Duodenal mucosa (tissue), 2 donors: Measurements from ENCODE around the gene USP48.

Source experiments
- H3K27ac ChIP-seq: one replicate; pipeline ENCODE4 v1.7.0; 2013; ENCODE audit warnings: low read depth, low read length
- H3K27me3 ChIP-seq, 2 donors: one replicate each; pipeline ENCODE4 v1.7.0; 2013; ENCODE audit warnings: low read length in 2 of 2, control low read depth in 1 of 2; ENCODE audit not compliant: insufficient read depth in 2 of 2, control insufficient read depth in 1 of 2
- H3K36me3 ChIP-seq, 2 donors: one replicate each; pipeline ENCODE4 v1.7.0; 2013; ENCODE audit warnings: low read length in 2 of 2, control low read depth in 1 of 2; ENCODE audit not compliant: insufficient read depth in 2 of 2, control insufficient read depth in 1 of 2
- H3K4me1 ChIP-seq, 2 donors: one replicate each; pipeline ENCODE4 v1.7.0; 2013; ENCODE audit warnings: low read length in 2 of 2, control low read depth in 1 of 2; ENCODE audit not compliant: insufficient read depth in 2 of 2, control insufficient read depth in 1 of 2
- H3K4me3 ChIP-seq, 2 donors: one replicate each; pipeline ENCODE4 v1.7.0; 2013; ENCODE audit warnings: low read length in 2 of 2, low read depth in 1 of 2
- H3K9ac ChIP-seq, 2 donors: one replicate each; pipeline ENCODE4 v1.7.0; 2013; ENCODE audit warnings: low read length in 2 of 2, low read depth in 1 of 2
- H3K9me3 ChIP-seq, 2 donors: one replicate each; pipeline ENCODE4 v1.7.0; 2013; ENCODE audit warnings: low read length in 2 of 2, control low read depth in 1 of 2; ENCODE audit not compliant: control insufficient read depth in 1 of 2

USP48 gene

DNA sequence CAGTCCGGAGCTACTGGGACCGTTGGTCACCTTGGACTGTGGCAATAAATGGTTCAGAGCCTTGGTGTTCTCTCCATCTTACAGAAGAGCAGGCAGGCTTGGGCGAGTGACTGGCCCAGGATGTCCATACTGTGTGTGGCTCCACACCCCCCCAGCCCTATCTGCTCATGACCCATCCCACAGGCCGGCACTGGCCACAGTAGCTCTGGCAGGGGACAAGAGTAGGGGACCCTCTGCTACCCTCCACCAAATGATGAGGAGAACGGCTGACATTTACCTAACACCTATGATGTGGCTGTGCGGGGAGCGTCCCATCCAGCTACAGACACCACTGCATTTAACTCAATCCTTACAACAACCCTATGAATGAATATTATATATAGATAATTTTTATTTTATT, 42.4 kb upstream of the USP48 start:
- no peak overlapping the region for H3K9ac ChIP-seq
- H3K4me3 ChIP-seq, result no peak overlapping the region
- H3K27ac ChIP-seq, result no peak overlapping the region
- peaks cover 14 to 60% of the 10 kb centered on the region in 2 donors for H3K36me3 ChIP-seq
- no peaks in the 10 kb centered on the region for H3K9me3 ChIP-seq
- no peaks in the 10 kb centered on the region for H3K4me1 ChIP-seq
- no peaks in the 10 kb centered on the region for H3K27me3 ChIP-seq

DNA sequence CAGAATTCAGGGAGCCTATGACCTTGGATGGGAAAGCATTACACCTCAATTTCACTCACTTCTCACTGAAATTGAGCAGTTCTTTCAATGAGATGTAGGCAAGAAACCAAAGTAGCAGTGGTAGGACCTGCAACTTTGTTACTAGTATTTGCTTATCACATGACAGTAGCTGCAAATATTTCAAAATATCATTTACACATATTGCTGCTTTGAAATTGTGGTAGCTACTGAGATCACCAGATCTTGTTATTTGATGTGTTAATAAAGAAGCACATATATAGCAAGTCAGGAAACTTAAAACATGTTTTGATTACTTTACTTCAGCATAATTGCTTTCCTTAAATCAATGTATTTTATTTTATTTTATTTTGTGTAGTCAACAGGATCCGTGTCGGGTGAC, 42.0 kb upstream of the USP48 start:
- no peaks in the 10 kb centered on the region for H3K4me1 ChIP-seq
- no peaks in the 10 kb centered on the region for H3K27me3 ChIP-seq
- no peaks in the 10 kb centered on the region for H3K9me3 ChIP-seq
- H3K4me3 ChIP-seq, result no peak overlapping the region
- peaks cover 14 to 58% of the 10 kb centered on the region in 2 donors for H3K36me3 ChIP-seq
- no peak overlapping the region for H3K9ac ChIP-seq
- H3K27ac ChIP-seq, result no peak overlapping the region

DNA sequence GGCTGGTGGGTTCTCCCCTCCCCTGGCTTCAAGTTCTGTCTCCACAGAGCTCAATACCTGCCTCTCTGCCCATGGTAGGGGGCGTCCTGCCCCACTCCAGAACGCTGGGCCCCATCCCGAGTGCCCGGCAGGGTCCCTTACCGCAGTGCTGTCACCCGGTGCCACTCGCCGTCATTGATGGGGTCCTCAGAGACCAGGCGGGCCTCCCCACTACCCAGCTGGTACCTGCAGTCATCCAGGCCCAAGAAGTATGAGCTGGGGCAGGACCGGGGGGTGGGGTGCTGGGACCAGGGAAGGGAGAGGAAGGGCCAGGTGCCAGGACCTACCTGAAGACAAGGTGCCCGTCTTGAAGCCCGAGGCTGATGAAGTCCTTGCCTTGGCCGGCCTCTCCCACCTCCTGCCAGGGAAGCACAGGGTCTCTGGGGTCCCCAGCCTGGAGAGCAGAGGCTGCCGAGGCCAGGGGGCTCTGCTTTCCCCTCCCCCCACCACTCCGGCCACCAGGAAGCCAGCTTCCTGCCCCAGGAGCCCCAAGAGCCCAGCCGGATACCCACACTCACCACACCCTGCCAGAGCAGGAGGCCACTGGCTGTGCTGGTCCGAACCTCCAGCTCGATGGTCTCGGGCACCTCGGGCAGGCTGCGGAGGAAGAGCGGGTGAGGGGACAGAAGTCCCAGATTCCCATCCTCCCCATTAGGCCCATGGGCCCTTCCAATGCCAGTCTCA, 41.2 kb upstream of the USP48 start:
- Histone ChIP-seq H3K36me3 (peaks cover 14 to 50% of the 10 kb centered on the region in 2 donors), H3K9ac (no peak overlapping the region), H3K27ac (no peak overlapping the region), H3K9me3 (no peaks in the 10 kb centered on the region), H3K27me3 (no peaks in the 10 kb centered on the region), H3K4me1 (no peaks in the 10 kb centered on the region), H3K4me3 (no peak overlapping the region)

DNA sequence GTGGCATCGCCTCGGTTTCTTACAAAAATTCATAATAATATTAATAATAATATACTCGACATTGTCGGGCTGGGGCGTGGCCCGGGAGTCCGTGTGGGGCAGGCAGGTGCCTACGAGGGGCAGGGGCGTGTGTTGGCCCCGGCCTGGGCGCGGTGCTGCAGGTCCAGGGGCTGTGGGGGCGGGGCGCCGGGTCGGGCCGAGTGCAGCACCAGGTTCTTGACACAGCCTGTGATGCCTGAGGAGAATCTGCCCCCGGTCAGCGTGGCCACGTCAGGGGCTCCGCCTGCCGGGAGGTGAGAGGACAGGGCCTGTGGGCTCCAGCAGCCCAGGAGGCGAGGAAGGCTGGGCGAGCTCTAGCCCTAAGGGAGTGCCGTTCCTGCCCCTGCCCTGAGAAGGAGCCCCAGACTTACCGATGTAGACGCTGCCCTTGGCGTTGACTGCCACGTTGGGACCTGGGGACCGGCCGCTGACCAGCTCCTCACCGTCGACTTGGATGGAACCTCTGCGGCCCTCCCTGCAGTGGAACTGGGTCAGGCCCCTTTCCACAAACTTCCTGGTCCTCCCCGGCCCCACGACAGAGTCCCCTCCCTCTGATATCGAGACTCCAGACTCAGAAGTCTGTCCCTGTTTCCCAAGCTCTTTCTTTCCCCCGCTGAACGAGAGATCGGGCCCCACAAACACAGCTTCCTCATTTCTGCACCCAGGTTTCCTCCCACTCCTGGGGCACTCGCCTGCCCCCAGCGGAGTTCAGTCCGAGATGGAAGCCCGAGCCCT, 40.4 kb upstream of the USP48 start:
- Histone ChIP-seq H3K27me3 (no peaks in the 10 kb centered on the region), H3K4me1 (peaks cover 2% of the 10 kb centered on the region in 2 donors), H3K4me3 (no peak overlapping the region), H3K9ac (no peak overlapping the region), H3K9me3 (no peaks in the 10 kb centered on the region), H3K27ac (no peak overlapping the region), H3K36me3 (peaks cover 12 to 42% of the 10 kb centered on the region in 2 donors)

DNA sequence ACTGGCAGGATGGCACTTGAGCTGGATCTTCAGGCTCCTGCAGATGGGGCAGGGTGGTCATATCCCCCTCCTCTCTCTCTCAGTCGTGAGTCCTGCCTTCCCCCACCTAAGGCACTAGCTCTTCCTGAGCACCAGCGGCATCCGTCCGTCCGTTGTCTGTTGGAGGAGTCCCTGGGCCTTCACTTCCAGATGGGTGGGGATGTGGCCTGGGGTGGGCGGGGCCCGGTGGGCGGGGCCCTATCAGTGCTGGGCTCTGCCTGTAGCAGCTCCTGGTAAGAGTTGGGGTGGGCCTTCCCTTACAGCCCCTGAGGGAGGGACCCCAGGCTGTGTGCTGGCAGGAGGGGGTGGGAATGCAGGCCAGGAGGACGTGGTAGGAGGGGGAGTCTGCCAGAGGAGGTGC, 39.4 kb upstream of the USP48 start:
- H3K4me1 ChIP-seq, result peaks cover 5% of the 10 kb centered on the region in 2 donors
- no peak overlapping the region for H3K27ac ChIP-seq
- no peak overlapping the region for H3K9ac ChIP-seq
- no peak overlapping the region for H3K4me3 ChIP-seq
- peaks cover 7 to 32% of the 10 kb centered on the region in 2 donors for H3K36me3 ChIP-seq
- no peaks in the 10 kb centered on the region for H3K9me3 ChIP-seq
- no peaks in the 10 kb centered on the region for H3K27me3 ChIP-seq

DNA sequence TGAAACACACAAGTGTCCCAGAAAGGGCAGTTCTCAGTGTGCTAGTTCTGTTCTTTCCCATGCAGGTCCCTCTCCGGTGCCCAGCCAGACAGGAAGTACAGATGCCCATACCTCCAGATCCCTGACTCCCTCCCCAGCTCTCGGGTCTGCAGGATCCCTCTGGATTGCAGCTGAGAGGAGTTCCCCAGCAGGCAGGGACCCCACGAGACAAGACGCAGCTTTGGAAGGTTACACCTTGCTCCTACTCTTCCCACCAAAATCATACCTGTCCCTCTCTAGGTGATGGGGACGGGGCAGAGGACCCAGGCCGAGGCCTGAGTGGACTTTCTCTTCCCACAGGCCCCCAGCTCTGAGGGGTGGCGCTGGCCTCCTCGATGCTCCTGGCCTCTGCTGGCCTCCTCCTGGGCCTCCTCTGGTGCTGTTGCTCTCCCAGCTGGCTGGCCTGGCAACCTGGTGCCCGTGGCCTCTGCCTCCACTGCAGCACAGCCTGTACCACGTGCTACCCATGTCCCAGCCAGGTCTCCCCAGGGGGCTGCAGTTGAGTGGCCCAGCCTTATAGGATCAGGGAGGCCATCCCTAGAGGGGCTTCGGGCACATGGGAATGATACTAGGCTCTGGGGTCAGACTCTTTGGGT, 38.6 kb upstream of the USP48 start:
- no peaks in the 10 kb centered on the region for H3K27me3 ChIP-seq
- no peaks in the 10 kb centered on the region for H3K9me3 ChIP-seq
- no peak overlapping the region for H3K9ac ChIP-seq
- H3K27ac ChIP-seq, result no peak overlapping the region
- no peak overlapping the region for H3K4me3 ChIP-seq
- peaks cover 5 to 9% of the 10 kb centered on the region in 2 donors for H3K4me1 ChIP-seq
- peaks cover 4 to 25% of the 10 kb centered on the region in 2 donors for H3K36me3 ChIP-seq

DNA sequence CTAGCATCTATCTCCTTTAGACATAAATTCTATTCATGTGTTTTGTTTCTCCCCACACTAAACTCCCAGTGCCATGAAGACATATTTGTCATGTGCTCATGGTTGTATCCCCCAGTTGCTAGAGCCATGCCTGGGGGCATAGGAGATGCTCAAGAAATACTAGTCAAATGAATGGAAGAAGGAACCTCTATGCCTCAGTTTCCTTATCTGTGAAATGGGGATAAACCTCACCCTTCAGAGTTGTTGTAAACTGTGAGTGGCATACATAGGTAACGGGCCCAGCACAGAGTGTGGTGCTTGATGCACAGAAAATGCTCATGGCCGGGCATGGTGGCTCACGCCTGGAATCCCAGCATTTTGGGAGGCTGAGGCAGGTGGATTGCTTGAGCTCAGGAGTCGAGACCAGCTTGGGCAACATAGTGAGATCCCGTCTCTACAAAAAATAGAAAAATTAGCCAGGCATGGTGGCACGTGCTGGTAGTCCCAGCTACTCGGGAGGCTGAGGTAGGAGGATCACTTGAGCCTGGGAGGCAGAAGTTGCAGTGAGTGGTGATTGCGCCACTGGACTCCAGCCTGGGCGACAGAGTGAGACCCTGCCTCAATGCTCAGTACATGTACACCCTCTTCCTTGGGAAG, 37.8 kb upstream of the USP48 start:
- H3K9ac ChIP-seq, result no peak overlapping the region
- peaks cover 4 to 25% of the 10 kb centered on the region in 2 donors for H3K36me3 ChIP-seq
- no peaks in the 10 kb centered on the region for H3K27me3 ChIP-seq
- peaks cover 5 to 12% of the 10 kb centered on the region in 2 donors for H3K4me1 ChIP-seq
- H3K9me3 ChIP-seq, result no peaks in the 10 kb centered on the region
- no peak overlapping the region for H3K27ac ChIP-seq
- H3K4me3 ChIP-seq, result no peak overlapping the region

DNA sequence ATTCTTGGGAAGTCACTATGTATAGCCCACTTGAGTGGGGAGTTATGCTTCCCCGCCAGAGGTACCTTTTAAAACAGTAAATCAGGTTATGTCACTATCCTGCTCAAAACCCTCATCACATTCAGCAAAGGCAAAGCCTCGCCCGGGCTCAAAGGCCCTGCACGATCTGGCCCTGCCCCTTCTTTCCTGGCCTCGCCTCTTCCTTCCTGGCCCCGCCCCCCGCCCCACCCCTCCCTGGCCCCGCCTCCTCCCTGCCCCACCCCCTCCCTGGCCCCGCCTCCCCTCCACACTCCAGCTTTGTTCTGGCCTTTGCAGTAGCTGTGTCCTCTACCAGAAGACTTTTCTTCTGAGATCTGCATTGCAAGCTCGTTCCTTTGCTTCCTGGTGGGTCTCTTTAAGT, 35.7 kb upstream of the USP48 start:
- peaks cover 8 to 14% of the 10 kb centered on the region in 2 donors for H3K4me1 ChIP-seq
- H3K36me3 ChIP-seq, result peaks cover 0 to 10% of the 10 kb centered on the region in 2 donors
- H3K27me3 ChIP-seq, result peaks cover 0 to under 1% of the 10 kb centered on the region in 2 donors
- H3K27ac ChIP-seq, result no peak overlapping the region
- H3K4me3 ChIP-seq, result no peak overlapping the region
- no peak overlapping the region for H3K9ac ChIP-seq
- no peaks in the 10 kb centered on the region for H3K9me3 ChIP-seq

DNA sequence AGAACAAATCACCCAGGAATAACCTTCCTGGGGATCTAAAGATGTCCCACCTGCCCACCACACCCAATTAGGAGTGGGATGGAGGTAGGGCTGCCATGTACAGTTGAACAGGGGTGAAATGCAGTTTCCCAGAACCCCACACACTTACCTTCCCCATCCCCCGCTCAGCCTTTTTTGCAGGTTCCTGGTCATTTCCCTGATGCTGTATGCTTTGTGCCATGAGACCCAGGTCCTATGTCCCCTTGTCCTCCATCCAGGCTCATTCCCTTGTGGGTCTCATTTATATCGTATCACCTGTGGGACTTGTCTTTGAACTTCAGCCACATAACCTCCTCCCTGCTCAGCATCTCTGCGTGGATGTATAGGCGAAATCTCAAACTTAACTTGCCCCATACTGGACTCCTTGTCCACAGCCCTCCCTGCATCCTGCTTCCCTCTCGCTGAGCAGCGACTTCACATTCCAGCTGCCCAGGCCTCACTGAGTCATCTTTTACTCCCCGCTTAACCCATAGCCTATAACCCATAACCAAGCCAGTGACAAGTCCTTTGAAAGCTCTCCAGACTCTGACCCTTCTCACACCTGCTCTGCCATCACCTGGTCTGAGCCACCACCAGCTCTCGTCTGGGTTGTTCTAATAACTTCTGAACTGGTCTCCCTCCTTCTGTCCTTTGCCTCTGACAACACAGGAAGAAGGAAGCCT, 33.8 kb upstream of the USP48 start:
- H3K36me3 ChIP-seq, result no peaks in the 10 kb centered on the region

More for the DNA sequence above, 33.8 kb upstream of the USP48 start:
- Histone ChIP-seq H3K9ac (no peak overlapping the region), H3K4me3 (no peak overlapping the region), H3K4me1 (peaks cover 8 to 14% of the 10 kb centered on the region in 2 donors), H3K27me3 (peaks cover 0 to 3% of the 10 kb centered on the region in 2 donors), H3K9me3 (no peaks in the 10 kb centered on the region), H3K27ac (no peak overlapping the region)
